H9 (cell line): ENCODE results near the gene MOCS1. TPM values are rescaled to one million over a fixed set of nuclear protein-coding genes. Genes with fewer than 3 reads are reported as not detected.

ENCODE experiments used
- DNase-seq: peaks from one replicate; pipeline ENCODE4 v3.0.0-alpha.2; 2017
- H2AFZ ChIP-seq: one replicate; pipeline ENCODE4 v1.6.1; 2013; ENCODE audit warnings: mild to moderate bottlenecking, low read length, control low read depth, moderate library complexity
- H2AK5ac ChIP-seq: 2 replicates; pipeline ENCODE4 v1.6.1; 2013; ENCODE audit warnings: low read length, control low read depth, mixed read lengths; ENCODE audit not compliant: insufficient read length
- H2BK120ac ChIP-seq: one replicate; pipeline ENCODE4 v1.6.1; 2013; ENCODE audit warnings: low read depth, mild to moderate bottlenecking, low read length, control low read depth, inconsistent platforms; ENCODE audit not compliant: poor library complexity, severe bottlenecking
- H2BK12ac ChIP-seq: 2 replicates; pipeline ENCODE4 v1.6.1; 2013; ENCODE audit warnings: low read length, control low read depth, mixed read lengths, low read depth; ENCODE audit not compliant: insufficient read length
- H2BK15ac ChIP-seq: 2 replicates; pipeline ENCODE4 v1.6.1; 2013; ENCODE audit warnings: low read depth, low read length, control low read depth
- H2BK20ac ChIP-seq: one replicate; pipeline ENCODE4 v1.6.1; 2013; ENCODE audit warnings: low read depth, mild to moderate bottlenecking, low read length, control low read depth, inconsistent platforms; ENCODE audit not compliant: poor library complexity, severe bottlenecking
- H2BK5ac ChIP-seq: 2 replicates; pipeline ENCODE4 v1.6.1; 2013; ENCODE audit warnings: low read length, control low read depth, mixed read lengths; ENCODE audit not compliant: insufficient read length
- H3K14ac ChIP-seq: 2 replicates; pipeline ENCODE4 v1.6.1; 2013; ENCODE audit warnings: low read length, control low read depth; ENCODE audit not compliant: insufficient read depth
- H3K18ac ChIP-seq: 2 replicates; pipeline ENCODE4 v1.6.1; 2013; ENCODE audit warnings: low read depth, mild to moderate bottlenecking, mixed read lengths, low read length, control low read depth; ENCODE audit not compliant: insufficient read length
- H3K23ac ChIP-seq: 2 replicates; pipeline ENCODE4 v1.6.1; 2013; ENCODE audit warnings: low read length, control low read depth, mixed read lengths, low read depth; ENCODE audit not compliant: insufficient read length
- H3K23me2 ChIP-seq: 2 replicates; pipeline ENCODE4 v1.6.1; 2013; ENCODE audit warnings: low read depth, mild to moderate bottlenecking, mixed read lengths, low read length, control low read depth; ENCODE audit not compliant: insufficient read length, poor library complexity, severe bottlenecking
- H3K27ac ChIP-seq: 2 replicates; pipeline ENCODE4 v1.5.1; 2013; ENCODE audit warnings: low read length, control low read depth, mixed read lengths, low read depth; ENCODE audit not compliant: insufficient read length
- H3K27me3 ChIP-seq: 2 replicates; pipeline ENCODE4 v1.6.1; 2013; ENCODE audit warnings: low read length, control low read depth, inconsistent platforms; ENCODE audit not compliant: insufficient read depth
- H3K4ac ChIP-seq: 2 replicates; pipeline ENCODE4 v1.6.1; 2013; ENCODE audit warnings: low read depth, mild to moderate bottlenecking, control low read depth, inconsistent platforms, low read length, moderate library complexity
- H3K4me1 ChIP-seq: 2 replicates; pipeline ENCODE4 v1.6.1; 2013; ENCODE audit warnings: low read length, control low read depth, inconsistent platforms; ENCODE audit not compliant: insufficient read depth
- H3K4me2 ChIP-seq: 2 replicates; pipeline ENCODE4 v1.6.1; 2013; ENCODE audit warnings: low read length, control low read depth, mixed read lengths; ENCODE audit not compliant: insufficient read length, insufficient read depth
- H3K56ac ChIP-seq: 2 replicates; pipeline ENCODE4 v1.6.1; 2013; ENCODE audit warnings: low read depth, mild to moderate bottlenecking, mixed read lengths, low read length, control low read depth; ENCODE audit not compliant: insufficient read length
- H3K79me1 ChIP-seq: 2 replicates; pipeline ENCODE4 v1.6.1; 2013; ENCODE audit warnings: low read depth, mild to moderate bottlenecking, moderate library complexity, low read length, control low read depth, inconsistent platforms; ENCODE audit not compliant: insufficient read depth, poor library complexity, severe bottlenecking
- H3K79me2 ChIP-seq: 2 replicates; pipeline ENCODE4 v1.6.1; 2013; ENCODE audit warnings: low read length, control low read depth, inconsistent platforms; ENCODE audit not compliant: insufficient read depth
- H3K9ac ChIP-seq: 2 replicates; pipeline ENCODE4 v1.6.1; 2013; ENCODE audit warnings: low read length, control low read depth, mixed read lengths; ENCODE audit not compliant: insufficient read length; ENCODE audit errors: extremely low read depth
- H3K9me3 ChIP-seq: one replicate; pipeline ENCODE4 v1.6.1; 2013; ENCODE audit warnings: low read depth, low read length, inconsistent platforms; ENCODE audit not compliant: control insufficient read depth
- H3T11ph ChIP-seq: one replicate; pipeline ENCODE4 v1.6.1; 2013; ENCODE audit warnings: mild to moderate bottlenecking, low read length, control low read depth, inconsistent platforms
- H4K20me1 ChIP-seq: one replicate; pipeline ENCODE4 v1.6.1; 2013; ENCODE audit not compliant: control insufficient read depth, insufficient read length, insufficient read depth
- H4K5ac ChIP-seq: 2 replicates; pipeline ENCODE4 v1.6.1; 2013; ENCODE audit warnings: low read depth, mild to moderate bottlenecking, mixed read lengths, low read length, control low read depth; ENCODE audit not compliant: insufficient read length
- H4K8ac ChIP-seq: replicated peaks from 2 replicates; pipeline ENCODE4 v1.6.1; 2013; ENCODE audit warnings: low read length, control low read depth, mixed read lengths, low read depth; ENCODE audit not compliant: insufficient read length
- H4K91ac ChIP-seq: 2 replicates; pipeline ENCODE4 v1.6.1; 2013; ENCODE audit warnings: low read depth, mild to moderate bottlenecking, moderate library complexity, mixed read lengths, low read length, control low read depth; ENCODE audit not compliant: insufficient read length
- H3K27ac Mint-ChIP-seq, 3 experiments: 2 replicates in 2 of 3; 3 replicates in 1 of 3; pipeline ENCODE4 v1.8.0; 2020 to 2021; ENCODE audit warnings: mixed read lengths in 3 of 3, mild to moderate bottlenecking in 1 of 3, moderate library complexity in 1 of 3
- H3K27me3 Mint-ChIP-seq: 2 replicates; pipeline ENCODE4 v1.8.0; 2021; ENCODE audit warnings: low read depth, mild to moderate bottlenecking, moderate library complexity, mixed read lengths
- H3K36me3 Mint-ChIP-seq, 3 experiments: 2 replicates in 2 of 3; 3 replicates in 1 of 3; pipeline ENCODE4 v1.8.0; 2020 to 2021; ENCODE audit warnings: low read depth in 3 of 3, mixed read lengths in 3 of 3; ENCODE audit not compliant: insufficient read depth in 1 of 3
- H3K4me1 Mint-ChIP-seq, 2 experiments: 2 replicates each; pipeline ENCODE4 v1.8.0; 2020; ENCODE audit warnings: mixed read lengths in 2 of 2
- H3K4me3 Mint-ChIP-seq, 2 experiments: 2 replicates in 1 of 2; 3 replicates in 1 of 2; pipeline ENCODE4 v1.8.0; 2020 to 2021; ENCODE audit warnings: mild to moderate bottlenecking in 2 of 2, mixed read lengths in 2 of 2, moderate library complexity in 1 of 2
- H3K9me3 Mint-ChIP-seq, 2 experiments: 2 replicates in 1 of 2; 3 replicates in 1 of 2; pipeline ENCODE4 v1.8.0; 2020; ENCODE audit warnings: mild to moderate bottlenecking in 2 of 2, mixed read lengths in 2 of 2, moderate library complexity in 1 of 2
- WGBS: extraction: QIAGEN DNeasy Blood & Tissue Kit; methylation state at CpG from one replicate; pipeline ENCODE4 v1.1.7; 2013; ENCODE audit warnings: missing lambda C conversion rate, low lambda C conversion rate, mixed read lengths; ENCODE audit not compliant: insufficient read length; ENCODE audit errors: extremely low coverage; 5-methylcytosine and 5-hydroxymethylcytosine counted together
- total RNA-seq: library from RNA; stranded (reverse); gene quantifications from 2 replicates; pipeline ENCODE4 v1.2.1, GENCODE V29; 2021
- TF ChIP-seq, protein P1 (sequence below): fragments of 200-600 bp; sonication (generic); conservative IDR thresholded peaks from 3 replicates; pipeline ENCODE4 v1.8.0; 2021; ENCODE audit warnings: antibody characterized with exemption, mild to moderate bottlenecking

The MOCS1 gene
- total RNA-seq, 1 experiment from 2014 or later: 15.2 TPM

DNA sequence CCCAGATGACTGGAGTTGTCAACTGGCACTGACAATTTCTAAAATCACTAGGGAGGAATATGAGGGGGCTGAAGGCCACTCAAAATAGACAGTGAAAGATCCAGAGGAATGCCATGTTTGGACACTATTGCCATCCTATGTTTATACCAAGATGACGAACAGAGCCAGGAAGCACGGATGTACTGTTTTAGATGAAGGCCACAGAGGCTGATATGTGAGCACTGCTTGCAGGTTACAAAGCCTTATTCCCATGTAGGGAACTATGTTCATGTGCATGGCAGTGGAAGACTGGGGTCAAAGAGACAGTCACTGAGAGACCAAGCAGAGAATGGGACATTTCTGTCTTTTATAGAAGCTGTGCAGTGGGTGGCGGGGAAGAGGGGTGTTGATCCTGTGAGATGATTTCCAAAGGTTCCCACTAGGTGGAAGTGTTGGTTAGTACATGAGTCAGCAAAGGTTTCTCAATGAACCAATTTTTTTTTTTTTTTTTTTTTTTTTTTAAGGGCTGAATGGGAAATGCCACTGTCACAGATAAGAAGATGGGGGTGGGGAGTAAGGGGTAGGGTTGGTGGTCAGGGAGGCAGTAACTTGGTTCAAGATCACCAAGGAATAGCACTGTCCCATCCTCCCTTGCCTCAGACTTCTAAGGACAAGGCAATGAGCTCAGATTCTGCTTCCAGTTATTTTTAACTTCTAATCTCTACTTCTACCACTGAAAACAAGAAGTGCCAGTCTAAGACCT is 46.7 kb upstream of the MOCS1 start:
- WGBS: no CpG with 5 or more reads among the region's 3 CpGs

More for the DNA sequence above, 46.7 kb upstream of the MOCS1 start:
- Histone ChIP-seq H3T11ph (no peak overlapping the region), H4K91ac (no peak overlapping the region), H3K27me3 (no peaks in the 10 kb centered on the region), H2BK120ac (no peak overlapping the region), H3K23me2 (no peaks in the 10 kb centered on the region), H3K23ac (no peak overlapping the region), H3K18ac (no peak overlapping the region), H4K20me1 (no peaks in the 10 kb centered on the region), H3K4me1 (no peaks in the 10 kb centered on the region; the same call in 1 of the 2 replicates), H3K9ac (no peak overlapping the region), H3K27ac (no peak overlapping the region), H3K14ac (no peak overlapping the region), H4K8ac (no peak overlapping the region), H2AK5ac (no peak overlapping the region), H3K4ac (no peak overlapping the region), H3K79me1 (no peaks in the 10 kb centered on the region), H2BK5ac (no peak overlapping the region), H3K79me2 (no peaks in the 10 kb centered on the region), H3K4me2 (no peak overlapping the region), H4K5ac (no peak overlapping the region), H3K9me3 (no peaks in the 10 kb centered on the region), H2BK15ac (no peak overlapping the region), H3K56ac (no peak overlapping the region), H2AFZ (no peak overlapping the region), H2BK12ac (no peak overlapping the region), H2BK20ac (no peak overlapping the region)
- Mint-ChIP-seq H3K4me1 (peaks cover 7 to 8% of the 10 kb centered on the region in 2 experiments), H3K36me3 (peaks cover 0 to 3% (median 0%) of the 10 kb centered on the region in 3 experiments; a peak in 1 of 7 replicates), H3K27ac (peak overlapping the region in 1 of 3 experiments; percentile 8; a peak in 1 of 7 replicates), H3K4me3 (no peak overlapping the region), H3K9me3 (peaks cover 0 to 3% of the 10 kb centered on the region in 2 experiments; a peak in 3 of 5 replicates), H3K27me3 (peaks cover 6% of the 10 kb centered on the region)
- TF ChIP-seq, protein P1, sequence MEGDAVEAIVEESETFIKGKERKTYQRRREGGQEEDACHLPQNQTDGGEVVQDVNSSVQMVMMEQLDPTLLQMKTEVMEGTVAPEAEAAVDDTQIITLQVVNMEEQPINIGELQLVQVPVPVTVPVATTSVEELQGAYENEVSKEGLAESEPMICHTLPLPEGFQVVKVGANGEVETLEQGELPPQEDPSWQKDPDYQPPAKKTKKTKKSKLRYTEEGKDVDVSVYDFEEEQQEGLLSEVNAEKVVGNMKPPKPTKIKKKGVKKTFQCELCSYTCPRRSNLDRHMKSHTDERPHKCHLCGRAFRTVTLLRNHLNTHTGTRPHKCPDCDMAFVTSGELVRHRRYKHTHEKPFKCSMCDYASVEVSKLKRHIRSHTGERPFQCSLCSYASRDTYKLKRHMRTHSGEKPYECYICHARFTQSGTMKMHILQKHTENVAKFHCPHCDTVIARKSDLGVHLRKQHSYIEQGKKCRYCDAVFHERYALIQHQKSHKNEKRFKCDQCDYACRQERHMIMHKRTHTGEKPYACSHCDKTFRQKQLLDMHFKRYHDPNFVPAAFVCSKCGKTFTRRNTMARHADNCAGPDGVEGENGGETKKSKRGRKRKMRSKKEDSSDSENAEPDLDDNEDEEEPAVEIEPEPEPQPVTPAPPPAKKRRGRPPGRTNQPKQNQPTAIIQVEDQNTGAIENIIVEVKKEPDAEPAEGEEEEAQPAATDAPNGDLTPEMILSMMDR: peak; percentile 71
- peak; percentile 41 for DNase-seq
